IMR-90 (cell line): ENCODE measurements around the gene ZNF74. TPM values are rescaled to one million over a fixed set of nuclear protein-coding genes. Genes with fewer than 3 reads are reported as not detected.

Experiments
- ATAC-seq: fragments of 200-7000 bp; cut with Tn5 transposase; 2 replicates; pipeline ENCODE4 v1.9.1; 2020; ENCODE audit warnings: low read depth, mild to moderate bottlenecking, moderate library complexity
- BruUV-seq: library from RNA; stranded (reverse); fragments of 400-500 nt; replicated peaks from 2 replicates; lab custom pipeline; 2021; lab: Mats Ljungman, UMichigan
- CTCF ChIA-PET: fragments of 300-600 bp; formaldehyde crosslinking; extraction: SDS; loops from one replicate; lab custom pipeline; 2021; ENCODE audit warnings: antibody characterized with exemption; lab: Yijun Ruan, JAX
- POLR2A ChIA-PET: fragments of 300-600 bp; sonication (Branson Sonifier 250); formaldehyde crosslinking; loops from one replicate; lab custom pipeline; 2022; ENCODE audit warnings: antibody characterized with exemption; ENCODE audit not compliant: unreplicated experiment; lab: Charles Lee
- DNase-seq: peaks from one replicate; pipeline ENCODE4 v3.0.0; 2013
- H2AFZ ChIP-seq: replicated peaks from 2 replicates; pipeline ENCODE3; 2013; ENCODE audit warnings: low read length, mild to moderate bottlenecking; ENCODE audit not compliant: poor library complexity
- H2AK5ac ChIP-seq: 2 replicates; pipeline ENCODE4 v1.6.1; 2013; ENCODE audit warnings: low read depth, low read length, inconsistent platforms
- H2AK9ac ChIP-seq: replicated peaks from 2 replicates; pipeline ENCODE3; 2013; ENCODE audit warnings: mild to moderate bottlenecking, low read depth, low read length, moderate library complexity; ENCODE audit not compliant: poor library complexity
- H2BK120ac ChIP-seq: 2 replicates; pipeline ENCODE4 v1.6.1; 2013; ENCODE audit warnings: low read depth, low read length, inconsistent platforms
- H2BK15ac ChIP-seq: 3 replicates; pipeline ENCODE4 v1.6.1; 2013; ENCODE audit warnings: low read depth, low read length, inconsistent platforms
- H2BK20ac ChIP-seq: 2 replicates; pipeline ENCODE4 v1.6.1; 2013; ENCODE audit warnings: low read depth, mild to moderate bottlenecking, inconsistent platforms, low read length, moderate library complexity
- H2BK5ac ChIP-seq: 2 replicates; pipeline ENCODE4 v1.6.1; 2013; ENCODE audit warnings: mild to moderate bottlenecking, low read depth, low read length, inconsistent platforms; ENCODE audit not compliant: poor library complexity, severe bottlenecking
- H3K14ac ChIP-seq: replicated peaks from 2 replicates; pipeline ENCODE4 v1.6.1; 2013; ENCODE audit warnings: low read depth, low read length, inconsistent platforms
- H3K18ac ChIP-seq: 2 replicates; pipeline ENCODE4 v1.6.1; 2013; ENCODE audit warnings: low read depth, low read length, control low read depth
- H3K23ac ChIP-seq: 2 replicates; pipeline ENCODE4 v1.6.1; 2013; ENCODE audit warnings: low read depth, low read length, inconsistent platforms
- H3K27ac ChIP-seq: 2 replicates; pipeline ENCODE4 v1.5.1; 2013; ENCODE audit warnings: mild to moderate bottlenecking, control low read depth, low read length; ENCODE audit not compliant: insufficient read depth
- H3K27me3 ChIP-seq: 2 replicates; pipeline ENCODE4 v1.6.1; 2013; ENCODE audit warnings: low read length; ENCODE audit not compliant: control insufficient read depth, insufficient read depth
- H3K36me3 ChIP-seq: 2 replicates; pipeline ENCODE4 v1.6.1; 2013; ENCODE audit warnings: low read length, mixed read lengths; ENCODE audit not compliant: control insufficient read depth, insufficient read depth
- H3K4ac ChIP-seq: 2 replicates; pipeline ENCODE4 v1.6.1; 2013; ENCODE audit warnings: low read depth, low read length, inconsistent platforms
- H3K4me1 ChIP-seq: 2 replicates; pipeline ENCODE4 v1.6.1; 2013; ENCODE audit warnings: low read length, mixed read lengths; ENCODE audit not compliant: control insufficient read depth, insufficient read depth
- H3K4me2 ChIP-seq: 2 replicates; pipeline ENCODE4 v1.6.1; 2013; ENCODE audit warnings: low read depth, mild to moderate bottlenecking, control low read depth, low read length, moderate library complexity
- H3K4me3 ChIP-seq: 2 replicates; pipeline ENCODE4 v1.5.1; 2013; ENCODE audit warnings: low read depth, mild to moderate bottlenecking, control low read depth, low read length, moderate library complexity; ENCODE audit not compliant: insufficient read depth
- H3K56ac ChIP-seq: 2 replicates; pipeline ENCODE4 v1.6.1; 2013; ENCODE audit warnings: low read length, inconsistent platforms; ENCODE audit not compliant: insufficient read depth; ENCODE audit errors: extremely low read depth
- H3K79me1 ChIP-seq, 2 experiments: 2 replicates each; pipeline ENCODE4 v1.6.1; 2013; ENCODE audit warnings: low read length in 2 of 2, inconsistent platforms in 1 of 2, low read depth in 1 of 2
- H3K9ac ChIP-seq: 2 replicates; pipeline ENCODE4 v1.6.1; 2013; ENCODE audit warnings: low read depth, low read length, control low read depth
- H3K9me1 ChIP-seq: 2 replicates; pipeline ENCODE4 v1.6.1; 2013; ENCODE audit warnings: low read length, inconsistent platforms; ENCODE audit not compliant: insufficient read depth
- H3K9me3 ChIP-seq: 2 replicates; pipeline ENCODE4 v1.6.1; 2013; ENCODE audit warnings: low read length; ENCODE audit not compliant: control insufficient read depth, insufficient read depth
- H4K20me1 ChIP-seq: 2 replicates; pipeline ENCODE4 v1.6.1; 2013; ENCODE audit warnings: low read length, inconsistent platforms; ENCODE audit not compliant: insufficient read depth
- H4K5ac ChIP-seq: 2 replicates; pipeline ENCODE4 v1.6.1; 2013; ENCODE audit warnings: mild to moderate bottlenecking, low read depth, low read length, control low read depth
- H4K8ac ChIP-seq, 2 experiments: 2 replicates each; pipeline ENCODE4 v1.6.1; 2013; ENCODE audit warnings: low read depth in 2 of 2, low read length in 2 of 2, control low read depth in 1 of 2, inconsistent platforms in 1 of 2
- H4K91ac ChIP-seq: 2 replicates; pipeline ENCODE4 v1.6.1; 2013; ENCODE audit warnings: low read depth, low read length, inconsistent platforms; ENCODE audit not compliant: insufficient read depth
- CHD1 ChIP-seq: IDR thresholded peaks from 2 replicates; pipeline ENCODE4 v1.6.1; 2012; ENCODE audit warnings: low read depth, low read length, improper control_type of control experiment
- MXI1 ChIP-seq: IDR thresholded peaks from 2 replicates; pipeline ENCODE4 v1.6.1; 2012; ENCODE audit warnings: low read depth, mild to moderate bottlenecking, low read length, moderate library complexity, borderline replicate concordance
- RCOR1 ChIP-seq: IDR thresholded peaks from 2 replicates; pipeline ENCODE4 v1.6.1; 2012; ENCODE audit warnings: mild to moderate bottlenecking, low read length, improper control_type of control experiment; ENCODE audit not compliant: insufficient replicate concordance
- SMC3 ChIP-seq: fragments of 150-350 bp; IDR thresholded peaks from 2 replicates; pipeline ENCODE4 v1.6.1; 2016; ENCODE audit warnings: low read depth, mild to moderate bottlenecking, antibody characterized with exemption, low read length, moderate library complexity
- WGBS, 2 experiments: methylation state at CpG; one replicate each; pipeline versions ENCODE4 v1.1.5 to v1.1.7; 2013; ENCODE audit warnings: missing lambda C conversion rate in 2 of 2; ENCODE audit not compliant: insufficient read length in 1 of 2; ENCODE audit errors: extremely low coverage in 2 of 2; 5-methylcytosine and 5-hydroxymethylcytosine counted together
- dilution Hi-C: fragments of 300-500 bp; cut with HindIII; formaldehyde crosslinking; loops from one replicate; pipeline ENCODE4 v1.14.3; 2018; ENCODE audit warnings: low sequenced_read_pairs; ENCODE audit not compliant: unreplicated experiment
- in situ Hi-C: fragments of 300-500 bp; cut with MboI; formaldehyde crosslinking; loops from 3 replicates; pipeline ENCODE4 v1.14.3; 2019; ENCODE audit warnings: low sequenced_read_pairs, inconsistent platforms, mixed read lengths
- intact Hi-C: fragments of 100-400 bp; cut with micrococcal nuclease; formaldehyde crosslinking; loops from 2 replicates; pipeline ENCODE4 v1.10.0; 2022
- polyA plus RNA-seq, 3 experiments: library from polyadenylated mRNA; depleted of rRNA; stranded (reverse); fragments of >200 nt; gene quantifications; 2 replicates each; pipeline ENCODE4 v1.2.3, GENCODE V29; 2012; ENCODE audit warnings: low replicate concordance in 1 of 3
- total RNA-seq: library from RNA; depleted of rRNA; stranded (reverse); fragments of >200 nt; gene quantifications from 2 replicates; pipeline ENCODE4 v1.2.3, GENCODE V29; 2012

Gene ZNF74
- total and polyA plus RNA-seq, 2 of the 4 experiments (the other 2 are of a cell fraction) = 7.5 to 8.4 TPM

DNA sequence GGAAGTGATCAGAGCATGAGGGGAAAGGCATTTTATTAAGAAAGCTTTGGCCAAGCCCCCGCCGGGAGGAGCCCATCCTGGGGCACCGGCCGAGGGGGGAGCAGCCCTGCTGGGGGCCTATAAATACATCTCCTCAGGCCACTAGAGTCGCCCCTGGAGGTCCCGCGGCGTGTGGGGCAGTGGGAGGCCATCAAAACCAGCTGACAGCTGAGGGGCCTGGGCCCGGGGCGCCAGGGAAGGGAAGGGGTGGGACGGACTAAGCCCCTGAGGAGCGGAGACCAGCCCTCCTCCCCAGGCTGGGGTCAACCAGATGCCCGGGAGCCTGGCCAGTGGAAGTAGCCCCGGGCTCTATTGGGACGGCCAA, 30.6 kb downstream of the ZNF74 start:
- H2AFZ ChIP-seq = no peak overlapping the region
- BruUV-seq = no TSS peak
- DNase-seq (no peak), ATAC-seq (no peak)
- no peak overlapping the region for H4K5ac ChIP-seq
- peaks cover 0 to 21% of the 10 kb centered on the region in 2 experiments; a peak in 3 of 4 replicates for H3K79me1 ChIP-seq
- no peak overlapping the region for H3K4me3 ChIP-seq
- peaks cover 40% of the 10 kb centered on the region for H3K36me3 ChIP-seq
- POLR2A ChIA-PET = no interaction called here
- H2BK120ac ChIP-seq = no peak overlapping the region
- H2AK5ac ChIP-seq = no peak overlapping the region
- no peak overlapping the region for H3K4me2 ChIP-seq
- no peak overlapping the region for H2AK9ac ChIP-seq
- no peak overlapping the region for H4K91ac ChIP-seq
- 50% methylated on average over 3 of the region's 15 CpGs; no CpG with 5 or more reads in 1 of the 2 experiments for WGBS, 2 experiments
- H3K56ac ChIP-seq = no peak overlapping the region
- peaks cover 45% of the 10 kb centered on the region for H4K20me1 ChIP-seq
- H3K9me1 ChIP-seq = no peaks in the 10 kb centered on the region; the same call in 1 of the 2 replicates
- no peaks in the 10 kb centered on the region for H3K9me3 ChIP-seq
- H2BK15ac ChIP-seq = no peak overlapping the region
- no peak overlapping the region for H3K9ac ChIP-seq
- TF ChIP-seq CHD1 = no peak
- no peak for TF ChIP-seq RCOR1
- no peak for TF ChIP-seq MXI1
- no peak for TF ChIP-seq SMC3
- CTCF ChIA-PET = no interaction called here
- H3K4me1 ChIP-seq = peaks cover 13% of the 10 kb centered on the region; the same call in 1 of the 2 replicates
- H3K14ac ChIP-seq = no peak overlapping the region
- H4K8ac ChIP-seq = no peak overlapping the region
- no peak overlapping the region for H3K27ac ChIP-seq
- H3K23ac ChIP-seq = no peak overlapping the region
- H3K27me3 ChIP-seq = no peaks in the 10 kb centered on the region
- H3K18ac ChIP-seq = no peak overlapping the region
- intact Hi-C loops (no loop called here), in situ Hi-C loops (no loop called here), dilution Hi-C loops (no loop called here)
- no peak overlapping the region for H2BK5ac ChIP-seq
- H3K4ac ChIP-seq = no peak overlapping the region
- no peak overlapping the region for H2BK20ac ChIP-seq
